ENCODE data around the gene VPS13D. TPM values are rescaled to one million over a fixed set of nuclear protein-coding genes. Genes with fewer than 3 reads are reported as not detected.
A peak's percentile ranks its signal among the peaks of the same experiment; 100 is the strongest.

VPS13D gene
- total RNA-seq, 1 donor from 2014 or later = 25.8 TPM

GRCh38 chr1:12258272-12258671 is 28.4 kb downstream of the VPS13D start:
- TF ChIP-seq CTCF (IDR thresholded peaks at IDR 0.05; ENCODE audit: insufficient read depth, low read length, severe bottlenecking) = no peak
- Histone ChIP-seq H3K27me3 (ENCODE audit: control insufficient read depth, insufficient read depth, low read length) (no peaks in the 10 kb centered on the region), H3K4me3 (ENCODE audit: low read depth, low read length) (no peak overlapping the region), H3K36me3 (ENCODE audit: control insufficient read depth, insufficient read depth, low read length) (peaks cover 29% of the 10 kb centered on the region)
- FAIRE-seq = no peak
- DNase-seq (ENCODE audit: low read depth) = no peak

- no peak for TF ChIP-seq CTCF (IDR thresholded peaks at IDR 0.05; ENCODE audit: insufficient read depth, low read length, severe bottlenecking)
- DNase-seq (ENCODE audit: low read depth) (no peak), FAIRE-seq (no peak)
- Histone ChIP-seq H3K4me3 (ENCODE audit: low read depth, low read length) (no peak overlapping the region), H3K27me3 (ENCODE audit: control insufficient read depth, insufficient read depth, low read length) (no peaks in the 10 kb centered on the region), H3K36me3 (ENCODE audit: control insufficient read depth, insufficient read depth, low read length) (peaks cover 14% of the 10 kb centered on the region)
These were observed 39.5 kb downstream of the VPS13D start for GRCh38 chr1:12269351-12269750.

GRCh38 chr1:12271033-12271432 is 41.2 kb downstream of the VPS13D start:
- peaks cover 15% of the 10 kb centered on the region for H3K36me3 ChIP-seq (ENCODE audit: control insufficient read depth, insufficient read depth, low read length)
- no peak overlapping the region for H3K4me3 ChIP-seq (ENCODE audit: low read depth, low read length)
- FAIRE-seq (no peak), DNase-seq (ENCODE audit: low read depth) (no peak)
- no peak for TF ChIP-seq CTCF (IDR thresholded peaks at IDR 0.05; ENCODE audit: insufficient read depth, low read length, severe bottlenecking)
- H3K27me3 ChIP-seq (ENCODE audit: control insufficient read depth, insufficient read depth, low read length) = no peaks in the 10 kb centered on the region

GRCh38 chr1:12272770-12273169 is 42.9 kb downstream of the VPS13D start:
- peaks cover 17% of the 10 kb centered on the region for H3K36me3 ChIP-seq (ENCODE audit: control insufficient read depth, insufficient read depth, low read length)
- FAIRE-seq (no peak), DNase-seq (ENCODE audit: low read depth) (no peak)
- no peaks in the 10 kb centered on the region for H3K27me3 ChIP-seq (ENCODE audit: control insufficient read depth, insufficient read depth, low read length)
- no peak for TF ChIP-seq CTCF (IDR thresholded peaks at IDR 0.05; ENCODE audit: insufficient read depth, low read length, severe bottlenecking)
- no peak overlapping the region for H3K4me3 ChIP-seq (ENCODE audit: low read depth, low read length)

GRCh38 chr1:12275370-12275769 is 45.5 kb downstream of the VPS13D start:
- FAIRE-seq (no peak), DNase-seq (ENCODE audit: low read depth) (no peak)
- peaks cover 20% of the 10 kb centered on the region for H3K36me3 ChIP-seq (ENCODE audit: control insufficient read depth, insufficient read depth, low read length)
- H3K27me3 ChIP-seq (ENCODE audit: control insufficient read depth, insufficient read depth, low read length) = no peaks in the 10 kb centered on the region
- TF ChIP-seq CTCF (IDR thresholded peaks at IDR 0.05; ENCODE audit: insufficient read depth, low read length, severe bottlenecking) = peak; percentile 73
- H3K4me3 ChIP-seq (ENCODE audit: low read depth, low read length) = no peak overlapping the region

- H3K36me3 ChIP-seq (ENCODE audit: control insufficient read depth, insufficient read depth, low read length) = peaks cover 22% of the 10 kb centered on the region
- FAIRE-seq = no peak
- TF ChIP-seq CTCF (IDR thresholded peaks at IDR 0.05; ENCODE audit: insufficient read depth, low read length, severe bottlenecking) = peak; percentile 66
- no peak overlapping the region for H3K4me3 ChIP-seq (ENCODE audit: low read depth, low read length)
- DNase-seq (ENCODE audit: low read depth) = peak; percentile 26
- no peaks in the 10 kb centered on the region for H3K27me3 ChIP-seq (ENCODE audit: control insufficient read depth, insufficient read depth, low read length)
These were observed 46.4 kb downstream of the VPS13D start for GRCh38 chr1:12276225-12276624.

Measured in bronchial epithelial cell (primary cell).